ENCODE results near the gene HSPBP1. TPM values are rescaled to one million over a fixed set of nuclear protein-coding genes. Genes with fewer than 3 reads are reported as not detected.

HSPBP1 gene
- total and polyA plus RNA-seq, 2 donors (not counting 3 experiments of a cell fraction or from before 2014, with no cell fraction given): 30.4 to 47.5 TPM

DNA sequence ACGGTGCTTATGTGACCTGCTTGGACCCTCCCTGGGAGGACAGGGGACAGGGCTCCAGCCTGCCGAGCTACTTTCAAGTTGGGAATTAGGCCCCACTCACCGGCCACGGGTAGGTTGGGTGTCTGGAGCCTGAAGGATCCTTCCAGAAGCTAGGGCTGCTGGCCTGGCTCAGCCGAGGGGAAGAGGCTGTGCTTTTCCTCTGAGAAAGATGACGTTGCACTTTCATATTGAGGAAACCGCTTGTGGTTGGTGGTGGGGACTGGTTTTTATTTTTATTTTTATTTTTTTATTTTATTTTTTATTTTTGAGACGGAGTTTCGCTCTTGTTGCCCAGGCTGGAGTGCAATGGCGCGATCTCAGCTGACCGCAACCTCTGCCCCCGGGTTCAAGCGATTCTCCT, 45.3 kb upstream of the HSPBP1 start, which contains the start of gene TMEM150B:
Gene TMEM150B, minus strand, starts transcription at position 170 of the 400 bp plus-strand sequence. CDS start 4,305 bp downstream, outside the sequence.
- H3K4me2 ChIP-seq (ENCODE audit: insufficient read depth, low read length): no peak within 1 kb of the TSS
- ChIA-PET POLR2A (no interaction called here), CTCF (interaction anchor here (1.5 kb wide), 1 partner anchor 33 kb away, joined by 3 read pairs; no protein-coding TSS in a partner anchor)
- no peak within 1 kb of the TSS for H3K4me3 ChIP-seq (replicated peaks in 1 of 3; ENCODE audit: insufficient read depth in 1 of 3, low read depth in 1 of 3, low read length in 3 of 3)
- no peak within 1 kb of the TSS for H2AFZ ChIP-seq (ENCODE audit: low read depth, low read length)
- no peaks in the 10 kb centered on the region for H3K4me1 ChIP-seq (ENCODE audit: control insufficient read depth, extremely low read depth, insufficient read depth, low read length)
- dilution Hi-C loops (cut with MboI; ENCODE audit: extremely low pct_ligation_motif_present, low sequenced_read_pairs) (no loop called here), intact Hi-C loops (cut with micrococcal nuclease) (no loop called here)
- H3K9me3 ChIP-seq (replicated peaks; ENCODE audit: control insufficient read depth, insufficient read depth, low read length): no peaks in the 10 kb centered on the region
- no peak within 1 kb of the TSS for H3K9ac ChIP-seq (replicated peaks; ENCODE audit: extremely low read depth, insufficient read depth, low read length)
- no peaks in the 10 kb centered on the region for H4K20me1 ChIP-seq (replicated peaks; ENCODE audit: control insufficient read depth, extremely low read depth, insufficient read depth, low read length)
- DNase-seq (ENCODE audit: low read depth, low spot score): no peak
- no peaks in the 10 kb centered on the region for H3K9me1 ChIP-seq (replicated peaks; ENCODE audit: control insufficient read depth, extremely low read depth, insufficient read depth, low read length)
- BruUV-seq (replicated peaks): no TSS peak
- no peak for FAIRE-seq
- H3K79me2 ChIP-seq (ENCODE audit: control insufficient read depth, insufficient read depth, low read length): no peaks in the 10 kb centered on the region
- TF ChIP-seq, protein P1, sequence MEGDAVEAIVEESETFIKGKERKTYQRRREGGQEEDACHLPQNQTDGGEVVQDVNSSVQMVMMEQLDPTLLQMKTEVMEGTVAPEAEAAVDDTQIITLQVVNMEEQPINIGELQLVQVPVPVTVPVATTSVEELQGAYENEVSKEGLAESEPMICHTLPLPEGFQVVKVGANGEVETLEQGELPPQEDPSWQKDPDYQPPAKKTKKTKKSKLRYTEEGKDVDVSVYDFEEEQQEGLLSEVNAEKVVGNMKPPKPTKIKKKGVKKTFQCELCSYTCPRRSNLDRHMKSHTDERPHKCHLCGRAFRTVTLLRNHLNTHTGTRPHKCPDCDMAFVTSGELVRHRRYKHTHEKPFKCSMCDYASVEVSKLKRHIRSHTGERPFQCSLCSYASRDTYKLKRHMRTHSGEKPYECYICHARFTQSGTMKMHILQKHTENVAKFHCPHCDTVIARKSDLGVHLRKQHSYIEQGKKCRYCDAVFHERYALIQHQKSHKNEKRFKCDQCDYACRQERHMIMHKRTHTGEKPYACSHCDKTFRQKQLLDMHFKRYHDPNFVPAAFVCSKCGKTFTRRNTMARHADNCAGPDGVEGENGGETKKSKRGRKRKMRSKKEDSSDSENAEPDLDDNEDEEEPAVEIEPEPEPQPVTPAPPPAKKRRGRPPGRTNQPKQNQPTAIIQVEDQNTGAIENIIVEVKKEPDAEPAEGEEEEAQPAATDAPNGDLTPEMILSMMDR (IDR thresholded peaks at IDR 0.05; ENCODE audit: extremely low read depth in 1 of 2, insufficient read depth in 1 of 2, low read depth in 1 of 2, low read length in 2 of 2): no peak
- TF ChIP-seq GATA2 (IDR thresholded peaks at IDR 0.05; ENCODE audit: insufficient read depth, insufficient read length, low read depth, low read length): no peak
- no peak for TF ChIP-seq EZH2 (IDR thresholded peaks at IDR 0.05; ENCODE audit: borderline replicate concordance, low read depth, low read length, severe bottlenecking)
- no peak for TF ChIP-seq MAX (IDR thresholded peaks at IDR 0.05; ENCODE audit: insufficient read depth, insufficient read length)
- TF ChIP-seq POLR2AphosphoS5 (IDR thresholded peaks at IDR 0.05; ENCODE audit: insufficient read depth, low read depth, low read length): no peak
- TF ChIP-seq FOS (IDR thresholded peaks at IDR 0.05; ENCODE audit: borderline replicate concordance, insufficient read depth, low read length): no peak
- no peak for TF ChIP-seq JUN (IDR thresholded peaks at IDR 0.05; ENCODE audit: borderline replicate concordance, insufficient read depth, insufficient read length, low read depth)
- no peak for TF ChIP-seq MYC (IDR thresholded peaks at IDR 0.05; ENCODE audit: low read depth, low read length)
- TF ChIP-seq POLR2A (IDR thresholded peaks at IDR 0.05; ENCODE audit: low read depth, low read length): no peak
- H3K27me3 ChIP-seq (ENCODE audit: control insufficient read depth in 2 of 2, insufficient read depth in 2 of 2, low read length in 2 of 2): peaks cover 0 to 2% of the 10 kb centered on the region in 2 experiments
- no peaks in the 10 kb centered on the region for H3K36me3 ChIP-seq (ENCODE audit: control insufficient read depth in 2 of 2, extremely low read depth in 1 of 2, insufficient read depth in 2 of 2, low read length in 2 of 2)
- H3K27ac ChIP-seq (ENCODE audit: insufficient read depth, low read depth, low read length): no peak within 1 kb of the TSS
